ENCODE data around the gene ANOS1. TPM values are rescaled to one million over a fixed set of nuclear protein-coding genes. Genes with fewer than 3 reads are reported as not detected.
"Not testable (repeated sequence)": the region's sequence is repeated elsewhere in the genome, so short reads cannot be mapped to it uniquely, and the experiment has no call there.

ANOS1 gene, protein sequence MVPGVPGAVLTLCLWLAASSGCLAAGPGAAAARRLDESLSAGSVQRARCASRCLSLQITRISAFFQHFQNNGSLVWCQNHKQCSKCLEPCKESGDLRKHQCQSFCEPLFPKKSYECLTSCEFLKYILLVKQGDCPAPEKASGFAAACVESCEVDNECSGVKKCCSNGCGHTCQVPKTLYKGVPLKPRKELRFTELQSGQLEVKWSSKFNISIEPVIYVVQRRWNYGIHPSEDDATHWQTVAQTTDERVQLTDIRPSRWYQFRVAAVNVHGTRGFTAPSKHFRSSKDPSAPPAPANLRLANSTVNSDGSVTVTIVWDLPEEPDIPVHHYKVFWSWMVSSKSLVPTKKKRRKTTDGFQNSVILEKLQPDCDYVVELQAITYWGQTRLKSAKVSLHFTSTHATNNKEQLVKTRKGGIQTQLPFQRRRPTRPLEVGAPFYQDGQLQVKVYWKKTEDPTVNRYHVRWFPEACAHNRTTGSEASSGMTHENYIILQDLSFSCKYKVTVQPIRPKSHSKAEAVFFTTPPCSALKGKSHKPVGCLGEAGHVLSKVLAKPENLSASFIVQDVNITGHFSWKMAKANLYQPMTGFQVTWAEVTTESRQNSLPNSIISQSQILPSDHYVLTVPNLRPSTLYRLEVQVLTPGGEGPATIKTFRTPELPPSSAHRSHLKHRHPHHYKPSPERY
- total RNA-seq, result 15.9 TPM

DNA sequence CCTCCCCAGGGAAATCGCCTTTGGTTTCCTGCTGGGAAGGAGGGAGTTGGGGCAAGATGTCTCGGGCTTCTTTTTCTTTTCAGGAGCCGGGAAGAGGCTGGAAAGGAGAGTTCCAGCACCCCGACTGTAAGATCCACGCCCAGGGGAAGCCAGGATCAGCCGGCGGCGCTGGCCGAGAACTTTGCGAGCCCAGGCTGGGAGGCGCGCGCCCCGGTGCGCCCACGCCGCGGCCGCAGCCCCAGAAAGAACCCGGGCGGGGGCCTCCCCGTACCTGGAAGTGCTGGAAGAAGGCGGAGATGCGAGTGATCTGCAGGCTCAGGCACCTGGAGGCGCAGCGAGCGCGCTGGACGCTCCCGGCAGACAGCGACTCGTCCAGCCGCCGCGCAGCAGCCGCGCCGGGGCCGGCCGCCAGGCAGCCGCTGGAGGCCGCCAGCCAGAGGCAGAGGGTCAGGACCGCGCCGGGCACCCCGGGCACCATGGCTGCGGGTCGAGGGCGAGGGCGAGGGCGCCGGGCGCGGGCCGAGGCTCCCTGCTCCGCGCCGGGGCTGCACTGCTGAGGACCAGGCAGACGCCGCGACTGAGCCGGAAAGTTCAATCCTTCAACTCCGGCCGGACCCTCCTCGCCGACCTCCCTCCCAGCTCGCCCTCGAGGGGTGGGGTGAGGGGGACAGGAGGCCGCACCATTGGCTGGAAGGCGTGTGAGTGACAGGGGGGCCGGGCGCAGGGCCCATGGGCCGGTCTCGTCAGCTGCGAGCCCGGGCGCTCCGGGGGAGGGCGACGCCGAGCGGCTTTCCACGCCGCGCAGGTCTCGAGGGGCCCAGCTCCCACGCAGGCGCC, at the start of gene ANOS1:
Gene ANOS1, minus strand, starts transcription at position 579 of the 837 bp plus-strand sequence. Its CDS starts 101 bp downstream, at position 478.
- DNase-seq, result no peak

DNA sequence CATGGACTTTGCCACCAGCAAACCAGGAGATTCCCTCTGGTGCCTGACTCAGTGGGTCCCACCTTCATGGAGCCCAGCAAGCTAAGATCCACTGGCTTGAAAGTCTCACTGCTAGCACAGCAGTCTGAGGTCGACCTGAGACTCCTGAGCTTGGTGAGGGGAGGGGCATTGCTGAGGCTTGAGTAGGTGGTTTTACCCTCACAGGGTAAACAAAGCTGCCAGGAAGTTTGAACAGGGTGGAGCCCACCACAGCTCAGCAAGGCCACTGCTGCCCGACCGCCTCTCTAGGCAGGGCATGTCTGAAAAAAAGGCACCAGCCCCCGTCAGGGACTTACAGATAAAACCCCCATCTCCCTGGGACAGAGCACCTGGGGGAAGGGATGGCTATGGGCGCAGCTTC, 41.2 kb upstream of the ANOS1 start:
- DNase-seq, result no peak

DNA sequence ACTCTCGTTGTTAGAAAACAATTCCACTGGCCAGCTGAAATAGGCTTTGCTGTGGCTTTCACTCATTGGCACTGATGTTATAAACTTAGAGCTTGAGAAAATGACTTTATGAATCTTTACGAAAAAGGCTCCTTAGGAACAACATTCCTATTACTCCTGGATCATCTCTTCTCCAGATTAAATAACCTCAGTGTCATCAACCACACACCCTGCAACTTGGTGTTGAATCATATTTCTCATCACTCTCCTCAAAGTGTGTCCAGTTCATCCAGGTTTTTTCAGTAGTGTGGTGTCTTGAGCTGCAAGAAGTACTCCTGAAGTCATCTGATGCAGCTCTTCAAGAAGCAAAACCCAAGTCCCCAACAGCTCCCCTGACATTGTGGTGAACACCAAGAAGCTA, 28.1 kb upstream of the ANOS1 start:
- DNase-seq, result no peak

DNA sequence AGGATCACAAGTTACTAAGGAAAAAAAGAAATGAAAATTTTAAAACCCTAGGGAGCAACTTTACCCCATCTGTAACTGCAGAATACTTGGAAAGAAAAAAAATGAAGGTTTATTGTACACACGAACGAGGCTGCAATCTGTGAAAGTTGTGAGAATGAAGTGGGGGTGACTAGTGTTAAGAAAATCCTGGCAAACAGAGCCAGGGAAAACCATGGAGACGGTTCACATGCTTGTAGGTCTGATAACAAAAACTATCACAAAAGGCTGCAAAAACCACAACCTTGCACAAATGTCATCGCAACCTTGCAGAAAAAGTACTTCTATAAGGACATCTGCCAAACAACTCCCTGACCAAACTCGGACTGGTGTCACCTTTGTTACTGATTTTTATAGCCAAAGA, 26.8 kb upstream of the ANOS1 start:
- DNase-seq, result not testable (repeated sequence)

DNA sequence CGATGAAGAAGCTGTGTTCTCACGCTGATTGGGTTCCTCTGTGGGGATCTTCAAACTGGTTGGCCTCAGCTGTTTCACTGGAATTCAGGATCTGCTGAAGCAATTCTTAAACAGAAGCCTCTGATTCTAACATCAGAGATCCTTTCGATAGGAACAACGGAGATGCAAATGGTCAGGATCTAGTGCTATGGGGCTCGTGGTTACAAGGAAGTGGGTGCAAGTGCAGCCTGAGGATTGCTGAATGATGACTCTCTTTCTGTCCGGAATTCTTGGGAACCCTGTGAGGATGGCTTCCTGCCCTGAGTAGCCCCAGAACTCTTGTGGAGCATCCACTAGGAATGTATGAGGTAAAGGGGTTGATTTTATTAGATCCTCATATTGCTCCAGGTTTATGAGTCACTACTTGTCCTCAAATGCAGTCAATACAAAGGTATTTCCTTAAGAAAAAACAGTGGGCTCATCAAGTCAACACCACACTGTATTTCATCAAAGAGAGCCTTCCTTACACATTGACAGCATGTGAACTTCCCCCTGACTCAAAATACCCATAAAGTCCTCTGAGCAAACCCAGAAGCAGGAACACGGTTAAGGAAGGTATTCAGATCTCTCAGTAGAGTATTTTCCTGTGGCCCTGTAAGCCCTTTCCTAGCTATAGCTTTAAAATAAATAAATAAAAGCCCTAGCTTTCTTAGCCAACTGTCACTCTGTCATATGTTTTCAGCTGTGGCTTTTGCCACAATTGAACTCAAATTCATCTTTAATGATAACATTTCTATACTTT, 25.9 kb upstream of the ANOS1 start:
- DNase-seq, result not testable (repeated sequence)

DNA sequence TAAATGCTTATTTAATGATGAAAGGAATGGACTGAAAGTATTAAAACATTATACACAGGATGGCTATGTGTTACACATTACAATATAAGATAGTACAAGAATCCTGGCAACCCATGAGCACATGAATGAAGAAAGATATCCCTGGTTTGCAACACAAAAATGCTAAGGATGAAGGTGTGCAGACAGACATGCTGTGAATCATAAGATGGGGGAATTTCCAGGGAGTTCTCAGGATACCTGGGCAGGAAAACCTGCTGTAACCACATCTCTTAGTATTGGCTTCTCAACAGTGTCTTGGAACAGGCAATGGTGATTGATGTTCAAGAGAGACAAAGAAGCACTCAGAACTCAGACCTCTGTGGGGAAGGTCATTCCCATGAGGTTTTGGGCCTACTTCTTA, 23.9 kb upstream of the ANOS1 start:
- DNase-seq, result no peak

DNA sequence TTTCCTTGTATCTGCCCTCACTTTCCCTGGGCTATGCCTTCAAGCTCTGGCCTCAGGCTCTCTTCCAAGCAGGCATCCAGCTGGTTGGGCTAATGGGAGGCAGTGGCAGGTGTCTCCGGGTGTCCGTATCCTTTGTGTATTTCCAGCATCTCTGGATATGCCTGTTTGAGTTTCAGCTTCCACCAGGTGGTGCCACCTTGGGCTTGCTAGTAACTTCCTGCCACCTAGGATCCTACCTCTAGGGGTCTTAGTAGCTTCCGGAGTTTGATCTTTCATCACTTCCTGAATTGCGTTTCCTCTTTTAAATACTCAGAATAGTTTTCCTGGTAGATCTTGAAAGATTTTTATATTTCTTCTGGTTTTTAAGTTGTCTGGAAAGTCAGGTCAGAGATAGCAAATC, 23.2 kb upstream of the ANOS1 start:
- no peak for DNase-seq

DNA sequence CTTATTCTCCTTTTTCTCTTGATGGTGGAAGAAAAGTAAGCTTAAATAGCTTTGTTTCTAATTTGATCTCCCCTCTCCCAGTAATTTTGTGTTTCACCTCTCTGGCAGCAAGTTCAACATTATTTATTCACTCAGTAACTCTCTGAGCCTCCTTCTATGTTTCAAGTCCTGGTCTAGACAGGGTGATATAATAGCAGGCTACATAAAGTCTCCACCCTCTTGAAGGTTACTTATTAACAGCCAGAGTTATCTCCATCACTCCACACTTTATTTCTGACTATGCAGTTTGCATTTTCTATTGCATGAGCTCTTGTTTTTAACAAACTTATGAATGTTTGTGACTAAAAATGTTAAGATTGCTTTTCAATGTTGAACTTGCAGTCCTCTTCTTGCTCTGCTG, 17.8 kb upstream of the ANOS1 start:
- DNase-seq, result no peak

DNA sequence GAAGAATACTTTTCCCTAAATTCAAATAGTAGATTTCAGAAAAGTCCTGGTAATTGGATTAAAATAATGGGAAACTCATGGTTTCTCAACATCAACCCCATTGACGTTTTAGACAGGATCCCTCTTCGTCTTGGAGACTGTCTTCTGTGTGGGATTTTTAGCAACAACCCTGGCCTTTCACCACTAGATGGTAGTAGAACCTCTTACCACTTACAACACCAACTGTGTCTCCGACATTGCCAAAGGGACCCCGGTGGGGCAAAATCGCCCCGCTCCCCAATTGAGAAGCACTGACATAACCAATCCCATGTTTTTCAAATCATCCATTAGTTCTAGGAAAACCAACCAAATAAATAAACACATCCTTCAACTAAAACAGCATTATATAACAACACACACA, 16.9 kb upstream of the ANOS1 start:
- DNase-seq, result no peak

DNA sequence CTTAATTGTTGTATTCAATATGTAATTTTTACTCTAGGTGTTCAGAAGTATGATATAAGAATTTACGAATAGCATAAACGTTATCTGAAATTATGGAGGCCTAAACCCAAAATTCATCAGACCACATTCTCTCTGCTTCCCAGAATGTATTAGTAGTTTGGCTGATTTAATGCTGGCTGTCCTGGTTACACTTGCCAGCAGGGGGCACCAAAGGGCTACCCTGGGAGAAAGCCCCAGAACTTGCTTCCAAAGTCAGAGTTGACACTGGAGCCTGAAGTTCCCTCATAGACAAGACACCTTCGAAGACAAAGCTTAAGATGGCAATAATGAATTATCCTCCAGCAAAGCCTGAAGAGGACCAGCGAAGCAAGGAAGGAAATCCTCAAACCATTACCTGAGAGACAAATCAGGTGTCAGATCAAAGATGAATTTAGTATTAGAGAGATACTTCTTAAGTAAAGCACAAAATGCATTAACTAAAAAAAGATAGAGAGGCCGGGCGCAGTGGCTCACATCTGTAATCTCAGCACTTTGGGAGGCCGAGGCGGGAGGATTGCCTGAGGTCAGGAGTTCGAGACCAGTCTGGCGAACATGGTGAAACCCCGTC, 11.3 kb upstream of the ANOS1 start:
- DNase-seq, result no peak

DNA sequence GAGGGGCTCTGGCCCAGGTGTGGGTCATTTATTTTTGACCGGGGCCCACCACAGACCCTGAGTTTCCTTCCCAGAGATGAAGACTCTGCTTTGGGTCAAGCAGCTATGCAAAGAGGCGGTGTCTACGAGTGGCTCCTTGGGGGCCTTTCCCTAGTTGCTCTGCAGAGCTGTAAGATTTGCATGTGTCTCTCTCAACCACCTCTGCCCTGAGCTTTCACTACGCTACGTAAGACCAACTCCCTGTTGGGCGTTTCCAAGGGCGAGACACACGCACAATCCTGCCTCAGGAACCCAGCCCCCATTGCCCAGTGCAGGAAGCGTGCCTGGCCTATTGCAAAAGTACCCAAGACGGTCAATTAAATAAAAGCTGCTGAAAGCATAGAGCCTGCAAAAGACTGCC, 10.0 kb upstream of the ANOS1 start:
- no peak for DNase-seq

DNA sequence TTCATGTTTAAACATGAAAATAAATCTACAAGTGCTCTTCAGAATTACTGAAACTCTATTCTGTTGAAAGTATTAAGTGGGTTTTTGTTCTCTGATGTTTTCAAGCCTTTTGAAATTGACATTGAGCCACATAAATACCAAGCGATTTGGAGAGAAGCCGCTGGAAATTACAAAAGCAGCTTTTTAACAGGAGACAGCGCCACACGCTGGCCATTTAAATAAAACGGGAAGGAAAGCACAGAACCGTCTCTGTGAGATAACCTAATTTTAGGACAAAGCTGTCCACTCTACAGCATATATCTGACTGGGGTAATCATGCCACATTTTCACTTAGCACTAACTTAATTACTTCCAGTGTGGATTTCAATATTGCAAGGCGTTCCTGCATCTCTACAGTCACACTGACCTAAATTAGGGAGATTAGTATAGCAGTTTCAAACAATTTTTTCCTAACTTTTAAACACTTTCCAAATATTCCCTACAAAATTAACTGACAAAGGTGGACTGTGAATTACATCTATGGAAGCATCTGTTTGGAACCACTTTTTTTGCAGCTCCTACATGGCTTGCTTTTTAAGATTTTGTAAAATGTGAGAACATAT, 6.8 kb upstream of the ANOS1 start:
- peak; percentile 37 for DNase-seq

DNA sequence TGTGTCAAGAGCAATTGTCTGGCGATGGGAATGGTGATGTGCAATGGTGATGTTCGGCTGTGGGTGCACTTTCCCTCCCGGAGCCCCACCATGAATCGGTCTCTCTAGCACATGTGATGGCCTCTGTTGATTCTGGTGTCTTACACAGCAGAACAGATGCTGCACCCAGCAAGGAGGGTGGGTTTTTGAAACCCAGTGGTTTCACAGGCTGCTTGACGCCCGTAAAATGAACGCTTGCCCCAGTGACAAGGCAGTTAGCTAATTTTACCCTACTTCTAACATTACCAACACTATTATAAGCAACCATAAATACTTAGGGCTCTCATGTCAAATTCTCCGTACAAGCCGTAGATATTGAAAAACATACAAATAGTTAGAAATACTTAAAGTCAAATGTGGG, 5.9 kb upstream of the ANOS1 start:
- no peak for DNase-seq

DNA sequence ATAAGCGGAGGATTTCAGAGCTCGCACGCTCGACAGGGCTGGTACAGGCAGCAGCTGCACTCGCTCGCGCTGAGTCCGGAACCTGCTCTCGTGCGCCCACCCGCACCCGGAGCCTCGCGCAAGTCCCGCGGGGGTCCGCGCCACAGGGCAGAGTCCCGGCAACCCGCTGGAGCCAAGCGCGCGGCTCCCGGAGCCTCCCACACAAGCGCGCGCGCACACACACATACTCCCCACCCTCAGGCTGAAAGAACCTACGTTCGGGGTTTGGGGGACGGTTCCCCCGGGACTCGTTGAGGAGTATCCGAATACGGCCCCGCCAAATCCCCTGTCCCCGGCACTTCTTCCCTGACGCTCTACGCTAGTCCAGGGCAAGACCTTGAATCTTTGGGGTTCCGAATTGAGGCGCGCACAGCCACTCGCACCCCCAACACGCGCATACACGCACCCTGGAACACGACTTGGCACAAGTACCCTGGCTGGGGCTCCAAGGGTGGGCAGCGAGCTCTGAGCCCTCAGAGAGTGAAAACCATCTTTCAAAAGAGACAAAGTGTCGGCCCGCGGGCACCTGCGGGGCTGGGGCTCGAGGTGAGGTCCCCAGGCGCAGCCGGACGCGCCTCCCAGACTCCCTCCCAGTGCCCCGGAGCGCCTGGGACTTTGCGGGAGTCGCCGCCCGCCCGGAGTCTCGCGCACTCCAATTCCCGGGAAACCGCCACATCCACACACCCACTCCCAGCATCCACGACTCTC, 952 bp downstream of the ANOS1 start:
- no peak for DNase-seq

DNA sequence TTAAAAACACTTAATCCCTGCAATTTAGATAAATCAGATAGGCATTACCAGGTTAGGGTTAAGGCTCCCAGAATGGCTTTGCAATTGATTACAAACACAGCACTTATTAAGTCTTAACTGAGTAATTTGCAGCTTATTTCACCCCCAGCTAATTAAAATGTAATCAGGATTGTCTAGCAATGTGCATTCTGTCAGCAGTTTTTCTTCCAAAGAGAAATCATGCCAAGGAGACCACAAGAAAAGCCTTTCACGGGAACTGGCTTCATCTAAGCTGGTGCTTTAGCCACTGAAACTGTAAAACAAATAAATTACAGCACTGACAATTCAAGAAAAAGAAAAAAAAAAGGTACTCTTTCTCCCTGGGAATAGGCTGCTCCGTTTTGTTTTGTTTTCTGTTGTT, 2.1 kb downstream of the ANOS1 start:
- DNase-seq, result no peak

DNA sequence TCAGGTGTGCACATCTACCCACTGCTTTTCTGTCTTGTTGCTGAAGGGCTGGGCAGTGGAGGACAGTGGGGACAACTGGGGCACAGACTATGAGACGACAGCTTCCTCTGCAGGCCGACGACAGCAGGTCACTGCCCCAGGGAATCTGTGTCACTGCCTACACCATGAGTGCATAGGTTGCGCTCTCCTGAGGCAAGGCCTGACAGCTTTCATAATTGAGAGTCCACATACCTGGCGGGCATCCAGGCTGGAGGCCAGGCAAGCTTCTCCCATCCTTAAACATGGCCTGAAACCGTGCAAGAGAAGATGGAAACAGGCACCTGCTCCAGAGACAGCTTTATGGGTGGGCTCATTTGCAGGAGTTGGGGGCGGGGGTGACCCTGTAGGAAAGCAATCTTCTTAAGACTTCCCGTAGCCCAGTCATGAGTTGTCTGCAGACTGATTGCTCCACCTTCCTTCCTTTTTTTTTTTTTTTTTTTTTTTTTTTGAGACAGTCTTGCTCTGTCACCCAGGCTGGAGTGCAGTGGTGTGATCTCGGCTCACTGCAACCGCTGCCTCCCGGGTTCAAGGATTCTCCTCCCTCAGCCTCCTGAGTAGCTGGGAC, 2.9 kb downstream of the ANOS1 start:
- no peak for DNase-seq

DNA sequence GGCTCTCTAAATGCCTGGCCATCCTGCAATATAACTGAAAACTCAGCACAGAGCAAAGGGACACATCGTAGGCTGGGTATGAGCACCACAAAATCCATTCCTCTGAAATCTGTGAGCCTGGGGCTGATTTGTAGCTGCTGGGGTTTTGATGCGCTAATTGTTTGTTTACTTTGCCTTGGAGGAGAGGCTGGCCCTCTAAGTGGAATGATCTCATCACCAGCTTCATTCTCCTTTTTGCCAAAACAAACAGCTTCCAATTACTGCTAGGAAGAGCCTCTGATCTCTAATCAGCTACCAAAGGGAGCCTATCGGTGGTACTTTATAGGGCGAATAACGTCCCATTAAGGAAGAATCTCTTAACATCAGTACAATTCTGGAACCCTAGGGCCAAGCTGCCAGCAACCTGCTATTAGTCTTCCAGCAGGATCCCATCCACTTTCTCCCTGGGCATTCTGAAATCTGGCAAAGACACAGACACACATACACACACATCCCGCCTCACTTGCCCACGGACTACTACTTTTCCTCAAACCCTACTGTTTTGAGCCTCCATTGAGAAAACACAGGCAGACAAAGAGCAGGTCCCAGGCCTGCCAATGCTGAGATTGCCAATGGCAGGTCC, 5.8 kb downstream of the ANOS1 start:
- DNase-seq, result no peak

DNA sequence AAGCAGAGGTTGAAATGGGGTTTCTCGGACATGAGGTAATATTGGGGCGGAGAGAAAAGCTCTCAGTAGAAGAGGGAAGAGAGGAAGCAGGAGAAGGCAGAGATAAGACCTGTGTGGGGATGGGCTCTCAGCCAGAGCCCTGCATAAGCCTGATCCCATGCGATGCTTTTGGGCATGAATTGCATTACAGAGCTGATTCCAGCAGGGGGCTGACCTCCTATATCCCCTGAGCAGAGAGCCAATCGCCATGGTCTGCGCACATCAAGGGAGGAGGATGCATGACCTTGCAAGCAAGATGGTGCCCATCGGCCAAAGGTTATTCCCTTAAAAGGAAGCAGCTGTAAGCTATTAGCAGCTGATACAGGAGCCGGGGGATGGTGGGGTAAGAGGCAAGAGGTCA, 7.6 kb downstream of the ANOS1 start:
- no peak for DNase-seq

DNA sequence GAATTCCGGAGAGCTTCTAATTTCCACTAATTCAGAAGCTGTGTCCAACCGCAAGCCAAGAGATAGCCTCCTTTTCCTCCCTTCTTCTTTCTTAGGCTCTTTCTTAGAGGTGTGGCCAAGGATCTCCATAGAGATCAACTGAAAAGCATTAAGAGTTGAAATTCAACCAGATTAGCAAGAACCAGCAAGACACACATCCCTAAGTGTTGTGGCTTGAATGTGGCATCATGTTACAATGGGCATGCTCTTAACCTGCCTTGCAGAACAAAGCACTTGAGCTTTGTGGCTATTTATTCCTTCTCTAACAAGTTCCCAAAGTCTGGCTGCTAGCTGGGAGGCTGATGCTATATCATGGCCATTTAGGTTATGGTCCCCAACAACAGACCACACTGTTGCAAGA, 10.4 kb downstream of the ANOS1 start:
- no peak for DNase-seq

DNA sequence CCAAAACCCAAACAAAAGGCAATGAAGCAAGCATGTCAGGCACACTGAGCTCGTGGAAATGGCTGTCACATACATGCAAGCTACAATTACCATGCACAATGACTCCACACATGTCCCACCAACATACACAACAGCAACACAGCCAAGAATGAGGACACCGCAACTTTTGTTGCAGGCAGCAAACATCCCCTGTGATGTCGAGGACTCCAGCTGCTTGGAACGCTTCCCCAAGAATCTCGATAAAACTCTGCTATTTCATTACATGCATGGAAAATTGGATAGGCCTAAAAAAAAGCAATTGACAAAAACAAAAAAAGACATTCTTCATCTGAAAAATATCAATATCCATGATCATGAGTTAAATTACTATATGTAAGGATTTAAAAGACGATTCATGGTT, 11.8 kb downstream of the ANOS1 start:
- no peak for DNase-seq

All from skin of body (tissue), 2 donors.